HepG2 (cell line): ENCODE data around the gene LATS2. TPM values are rescaled to one million over a fixed set of nuclear protein-coding genes. Genes with fewer than 3 reads are reported as not detected.

Experiments used
- ARID2 ChIP-seq: sonication (generic); formaldehyde crosslinking; IDR thresholded peaks from 2 replicates; pipeline ENCODE4 v1.8.1; 2022; ENCODE audit warnings: mild to moderate bottlenecking, missing genetic modification reagents, borderline replicate concordance
- CENPX ChIP-seq: sonication (generic); formaldehyde crosslinking; IDR thresholded peaks from 2 replicates; pipeline ENCODE4 v1.9.0; 2021; ENCODE audit warnings: mild to moderate bottlenecking, missing genetic modification reagents, moderate library complexity
- HMG20A ChIP-seq: IDR thresholded peaks from 2 replicates; pipeline ENCODE4 v1.6.1; 2016; ENCODE audit warnings: borderline replicate concordance
- HNRNPH1 ChIP-seq: fragments of 200-400 bp; formaldehyde crosslinking; optimal IDR thresholded peaks from 2 replicates; pipeline ENCODE3; 2017; ENCODE audit warnings: mild to moderate bottlenecking, low read depth, low read length
- NR3C1 ChIP-seq: sonication (generic); formaldehyde crosslinking; IDR thresholded peaks from 2 replicates; pipeline ENCODE4 v1.4.0; 2020; ENCODE audit warnings: missing genetic modification reagents
- POGZ ChIP-seq: sonication (generic); formaldehyde crosslinking; IDR thresholded peaks from 2 replicates; pipeline ENCODE4 v1.4.0; 2020; ENCODE audit warnings: mild to moderate bottlenecking, missing genetic modification reagents
- ZNF562 ChIP-seq: sonication (generic); formaldehyde crosslinking; IDR thresholded peaks from 2 replicates; pipeline ENCODE4 v1.8.0; 2022; ENCODE audit warnings: missing genetic modification reagents, borderline replicate concordance
- ZNF773 ChIP-seq: sonication (generic); formaldehyde crosslinking; IDR thresholded peaks from 2 replicates; pipeline ENCODE4 v1.4.0; 2020; ENCODE audit warnings: missing genetic modification reagents, borderline replicate concordance
- ZSCAN21 ChIP-seq: sonication (generic); formaldehyde crosslinking; IDR thresholded peaks from 2 replicates; pipeline ENCODE4 v1.8.0; 2022; ENCODE audit warnings: mild to moderate bottlenecking, missing genetic modification reagents, moderate library complexity, borderline replicate concordance
- polyA plus RNA-seq, 8 experiments: library from polyadenylated mRNA; depleted of rRNA in 3 of 8; stranded (reverse) in 7 of 8; unstranded in 1 of 8; fragments of >200 nt; fragmentation: Illumina TruSeq in 4 of 8; extraction: Trizol in 4 of 8; gene quantifications; 2 replicates each; pipeline versions ENCODE4 v1.2.1 to v1.2.3, GENCODE V29; 2011 to 2016; ENCODE audit warnings: low read depth in 4 of 8, missing spikeins in 1 of 8, mixed read lengths in 1 of 8; ENCODE audit not compliant: insufficient read depth in 1 of 8
- total RNA-seq, 5 experiments: library from RNA; depleted of rRNA; stranded (reverse); fragments of >200 nt; fragmentation: Illumina TruSeq; extraction: Trizol; gene quantifications; 2 replicates each; pipeline ENCODE4 v1.2.3, GENCODE V29; 2016; ENCODE audit warnings: low read depth in 1 of 5
- TF ChIP-seq, protein P1 (sequence below): sonication (generic); formaldehyde crosslinking; IDR thresholded peaks from 2 replicates; pipeline ENCODE4 v1.5.0; 2020; ENCODE audit warnings: mild to moderate bottlenecking, missing genetic modification reagents
- TF ChIP-seq, protein P2 (sequence below): IDR thresholded peaks from 2 replicates; pipeline ENCODE4 v1.6.1; 2018; ENCODE audit warnings: missing genetic modification reagents
- TF ChIP-seq, protein P3 (sequence below): sonication (generic); formaldehyde crosslinking; IDR thresholded peaks from 2 replicates; pipeline ENCODE4 v1.8.0; 2022; ENCODE audit warnings: missing genetic modification reagents, low read depth, mild to moderate bottlenecking, borderline replicate concordance
- TF ChIP-seq, protein P4 (sequence below), 2 experiments: fragments of 450-650 bp in 1 of 2; sonication (generic) in 1 of 2; formaldehyde crosslinking in 1 of 2; IDR thresholded peaks; 2 replicates each; pipeline versions ENCODE4 v1.6.1 to v1.8.0; 2016 to 2022; ENCODE audit warnings: antibody characterized with exemption in 1 of 2, mild to moderate bottlenecking in 1 of 2, missing genetic modification reagents in 1 of 2

LATS2 gene
- total and polyA plus RNA-seq, 2 of the 13 experiments (the other 11 are each of a cell fraction or from before 2014, with no cell fraction given), result 7.3 to 8.5 TPM

DNA sequence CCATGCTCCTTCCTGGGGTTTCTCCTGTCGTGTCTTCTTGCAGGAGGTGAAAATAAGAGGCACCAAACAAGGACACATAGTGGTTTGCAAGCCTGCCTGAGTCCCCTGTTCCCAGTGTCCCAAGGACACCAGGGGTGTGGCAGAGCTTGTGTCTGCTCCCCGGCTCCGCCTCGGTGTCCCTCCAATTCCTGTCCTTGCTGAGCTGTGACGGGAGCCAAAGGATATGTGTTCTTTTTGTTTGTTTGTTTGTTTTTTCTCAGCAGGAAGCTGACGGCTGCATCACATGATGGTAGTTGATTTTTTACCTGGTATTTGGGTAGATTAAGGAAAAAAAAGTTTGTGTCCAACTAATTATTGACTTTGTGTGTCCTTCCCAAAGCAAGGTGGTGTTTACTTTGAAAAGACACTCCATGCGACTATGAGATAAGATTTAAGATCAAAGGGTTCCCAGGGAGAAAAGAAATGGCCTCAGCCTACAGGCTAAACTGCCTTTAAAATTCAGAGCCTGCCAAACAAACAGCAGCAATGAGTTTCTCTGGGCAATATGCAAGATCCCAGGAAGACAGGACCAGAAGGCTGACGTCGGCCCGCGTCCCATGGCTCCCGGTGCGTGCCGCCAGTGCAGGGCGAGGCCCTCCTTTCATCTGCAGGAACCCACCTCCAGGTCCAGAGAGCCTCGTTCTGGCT is 108.0 kb downstream of the LATS2 start (continued):
- no peak for TF ChIP-seq ZSCAN21 (CRISPR knock-in tag)
- TF ChIP-seq HNRNPH1, result no peak
- TF ChIP-seq, protein P1, sequence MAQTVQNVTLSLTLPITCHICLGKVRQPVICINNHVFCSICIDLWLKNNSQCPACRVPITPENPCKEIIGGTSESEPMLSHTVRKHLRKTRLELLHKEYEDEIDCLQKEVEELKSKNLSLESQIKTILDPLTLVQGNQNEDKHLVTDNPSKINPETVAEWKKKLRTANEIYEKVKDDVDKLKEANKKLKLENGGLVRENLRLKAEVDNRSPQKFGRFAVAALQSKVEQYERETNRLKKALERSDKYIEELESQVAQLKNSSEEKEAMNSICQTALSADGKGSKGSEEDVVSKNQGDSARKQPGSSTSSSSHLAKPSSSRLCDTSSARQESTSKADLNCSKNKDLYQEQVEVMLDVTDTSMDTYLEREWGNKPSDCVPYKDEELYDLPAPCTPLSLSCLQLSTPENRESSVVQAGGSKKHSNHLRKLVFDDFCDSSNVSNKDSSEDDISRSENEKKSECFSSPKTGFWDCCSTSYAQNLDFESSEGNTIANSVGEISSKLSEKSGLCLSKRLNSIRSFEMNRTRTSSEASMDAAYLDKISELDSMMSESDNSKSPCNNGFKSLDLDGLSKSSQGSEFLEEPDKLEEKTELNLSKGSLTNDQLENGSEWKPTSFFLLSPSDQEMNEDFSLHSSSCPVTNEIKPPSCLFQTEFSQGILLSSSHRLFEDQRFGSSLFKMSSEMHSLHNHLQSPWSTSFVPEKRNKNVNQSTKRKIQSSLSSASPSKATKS (CRISPR knock-in tag), result peak; percentile 21; the same call in 1 of the 2 replicates
- TF ChIP-seq HMG20A (CRISPR knock-in tag), result peak; percentile 91
- TF ChIP-seq ZNF562, result no peak
- TF ChIP-seq, protein P2, sequence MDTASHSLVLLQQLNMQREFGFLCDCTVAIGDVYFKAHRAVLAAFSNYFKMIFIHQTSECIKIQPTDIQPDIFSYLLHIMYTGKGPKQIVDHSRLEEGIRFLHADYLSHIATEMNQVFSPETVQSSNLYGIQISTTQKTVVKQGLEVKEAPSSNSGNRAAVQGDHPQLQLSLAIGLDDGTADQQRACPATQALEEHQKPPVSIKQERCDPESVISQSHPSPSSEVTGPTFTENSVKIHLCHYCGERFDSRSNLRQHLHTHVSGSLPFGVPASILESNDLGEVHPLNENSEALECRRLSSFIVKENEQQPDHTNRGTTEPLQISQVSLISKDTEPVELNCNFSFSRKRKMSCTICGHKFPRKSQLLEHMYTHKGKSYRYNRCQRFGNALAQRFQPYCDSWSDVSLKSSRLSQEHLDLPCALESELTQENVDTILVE (CRISPR knock-in tag), result peak; percentile 38; the same call in 1 of the 2 replicates
- TF ChIP-seq POGZ (CRISPR knock-in tag), result no peak
- TF ChIP-seq, protein P3, sequence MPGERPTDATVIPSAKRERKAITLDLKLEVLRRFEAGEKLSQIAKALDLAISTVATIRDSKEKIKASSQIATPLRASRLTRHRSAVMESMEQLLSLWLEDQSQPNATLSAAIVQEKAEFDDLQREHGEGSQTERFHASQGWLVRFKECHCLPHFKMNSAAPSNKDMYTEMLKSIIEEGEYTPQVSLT (CRISPR knock-in tag), result no peak
- TF ChIP-seq ARID2 (CRISPR knock-in tag), result peak; percentile 53; the same call in 1 of the 2 replicates
- TF ChIP-seq, protein P4, sequence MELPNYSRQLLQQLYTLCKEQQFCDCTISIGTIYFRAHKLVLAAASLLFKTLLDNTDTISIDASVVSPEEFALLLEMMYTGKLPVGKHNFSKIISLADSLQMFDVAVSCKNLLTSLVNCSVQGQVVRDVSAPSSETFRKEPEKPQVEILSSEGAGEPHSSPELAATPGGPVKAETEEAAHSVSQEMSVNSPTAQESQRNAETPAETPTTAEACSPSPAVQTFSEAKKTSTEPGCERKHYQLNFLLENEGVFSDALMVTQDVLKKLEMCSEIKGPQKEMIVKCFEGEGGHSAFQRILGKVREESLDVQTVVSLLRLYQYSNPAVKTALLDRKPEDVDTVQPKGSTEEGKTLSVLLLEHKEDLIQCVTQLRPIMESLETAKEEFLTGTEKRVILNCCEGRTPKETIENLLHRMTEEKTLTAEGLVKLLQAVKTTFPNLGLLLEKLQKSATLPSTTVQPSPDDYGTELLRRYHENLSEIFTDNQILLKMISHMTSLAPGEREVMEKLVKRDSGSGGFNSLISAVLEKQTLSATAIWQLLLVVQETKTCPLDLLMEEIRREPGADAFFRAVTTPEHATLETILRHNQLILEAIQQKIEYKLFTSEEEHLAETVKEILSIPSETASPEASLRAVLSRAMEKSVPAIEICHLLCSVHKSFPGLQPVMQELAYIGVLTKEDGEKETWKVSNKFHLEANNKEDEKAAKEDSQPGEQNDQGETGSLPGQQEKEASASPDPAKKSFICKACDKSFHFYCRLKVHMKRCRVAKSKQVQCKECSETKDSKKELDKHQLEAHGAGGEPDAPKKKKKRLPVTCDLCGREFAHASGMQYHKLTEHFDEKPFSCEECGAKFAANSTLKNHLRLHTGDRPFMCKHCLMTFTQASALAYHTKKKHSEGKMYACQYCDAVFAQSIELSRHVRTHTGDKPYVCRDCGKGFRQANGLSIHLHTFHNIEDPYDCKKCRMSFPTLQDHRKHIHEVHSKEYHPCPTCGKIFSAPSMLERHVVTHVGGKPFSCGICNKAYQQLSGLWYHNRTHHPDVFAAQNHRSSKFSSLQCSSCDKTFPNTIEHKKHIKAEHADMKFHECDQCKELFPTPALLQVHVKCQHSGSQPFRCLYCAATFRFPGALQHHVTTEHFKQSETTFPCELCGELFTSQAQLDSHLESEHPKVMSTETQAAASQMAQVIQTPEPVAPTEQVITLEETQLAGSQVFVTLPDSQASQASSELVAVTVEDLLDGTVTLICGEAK (IDR thresholded peaks at IDR 0.05), result no peak
- TF ChIP-seq, protein P4 (CRISPR knock-in tag; IDR thresholded peaks at IDR 0.05), result peak; percentile 29; the same call in 1 of the 2 replicates
- no peak for TF ChIP-seq ZNF773 (CRISPR knock-in tag)
- TF ChIP-seq NR3C1 (CRISPR knock-in tag), result no peak
- no peak for TF ChIP-seq CENPX (CRISPR knock-in tag)
